Camera-type eye (tissue), 1 donor: ENCODE results near the gene AVL9. TPM values are rescaled to one million over a fixed set of nuclear protein-coding genes. Genes with fewer than 3 reads are reported as not detected.

Source experiments
- total RNA-seq: library from RNA; depleted of rRNA; stranded (reverse); fragments of >200 nt; gene quantifications from one replicate; pipeline ENCODE4 v1.2.3, GENCODE V29; 2014

The AVL9 gene
- total RNA-seq = 47.9 TPM

GRCh38 chr7:32495298-32496051, at the start of gene AVL9:
AVL9 (plus strand) TSS chr7:32495489; CDS start chr7:32495710, 221 bp downstream.

GRCh38 chr7:32490127-32490796, 5.0 kb upstream of the AVL9 start, which contains the start of gene LSM5:
LSM5 (minus strand) TSS chr7:32490380; CDS start chr7:32490365, 15 bp downstream.

Other genes with a start within 250 kb of the AVL9 start
- 28.9 TPM for gene LSM5, start 5.1 kb upstream of the AVL9 start, total RNA-seq